Parathyroid adenoma (tissue), 2 donors: ENCODE data around the gene CXCL12.

Source experiments
- H2AFZ ChIP-seq: fragments of 300-600 bp; sonication (generic); one replicate; pipeline ENCODE4 v1.7.0; 2017; ENCODE audit warnings: antibody characterized with exemption, mild to moderate bottlenecking
- H3K27ac ChIP-seq: fragments of 300-600 bp; sonication (generic); one replicate; pipeline ENCODE4 v1.7.0; 2017
- H3K27me3 ChIP-seq: fragments of 300-600 bp; sonication (generic); one replicate; pipeline ENCODE4 v1.7.0; 2017; ENCODE audit warnings: low read length; ENCODE audit not compliant: control insufficient read depth, insufficient read depth
- H3K36me3 ChIP-seq: fragments of 300-600 bp; sonication (generic); one replicate; pipeline ENCODE4 v1.7.0; 2017; ENCODE audit warnings: low read length; ENCODE audit not compliant: control insufficient read depth, insufficient read depth
- H3K4me1 ChIP-seq: fragments of 300-600 bp; sonication (generic); one replicate; pipeline ENCODE4 v1.7.0; 2017; ENCODE audit warnings: control low read depth
- H3K4me2 ChIP-seq: fragments of 300-600 bp; sonication (generic); one replicate; pipeline ENCODE4 v1.7.0; 2017; ENCODE audit warnings: low read length
- H3K4me3 ChIP-seq: fragments of 300-600 bp; sonication (generic); one replicate; pipeline ENCODE4 v1.7.0; 2017; ENCODE audit warnings: low read depth, low read length
- H3K79me2 ChIP-seq: fragments of 300-600 bp; sonication (generic); one replicate; pipeline ENCODE4 v1.7.0; 2017; ENCODE audit warnings: control low read depth
- H3K9ac ChIP-seq: fragments of 300-600 bp; sonication (generic); one replicate; pipeline ENCODE4 v1.7.0; 2017; ENCODE audit warnings: mild to moderate bottlenecking
- H3K9me3 ChIP-seq: fragments of 300-600 bp; sonication (generic); one replicate; pipeline ENCODE4 v1.7.0; 2017; ENCODE audit warnings: low read length; ENCODE audit not compliant: control insufficient read depth
- TF ChIP-seq, protein P1 (sequence below): fragments of 300-600 bp; sonication (generic); IDR thresholded peaks from one replicate; pipeline ENCODE4 v1.7.0; 2017; ENCODE audit warnings: antibody characterized with exemption, mild to moderate bottlenecking
- donor health status: primary hyperparathyroidism.

CXCL12 gene

DNA sequence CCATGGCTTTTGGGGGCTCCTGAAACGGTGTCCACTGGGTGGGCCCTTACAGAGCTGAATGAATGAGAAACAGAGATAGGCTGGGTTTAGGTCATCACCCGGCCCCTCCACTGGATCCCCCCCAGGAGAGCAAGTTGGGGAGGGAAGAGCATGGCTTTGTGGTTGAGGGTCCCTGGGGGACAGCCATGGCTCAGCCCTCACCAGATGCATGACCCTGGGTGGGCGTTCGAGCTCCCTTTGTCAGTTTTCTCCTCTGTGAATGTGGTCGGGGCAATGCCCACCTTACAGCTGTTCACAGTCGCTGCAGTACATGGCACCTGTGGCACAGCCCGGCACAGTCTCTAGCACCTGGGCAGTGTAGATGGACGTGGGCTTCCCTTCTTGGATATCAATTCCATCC is 40.6 kb upstream of the CXCL12 start:
- Histone ChIP-seq H3K36me3 (no peaks in the 10 kb centered on the region), H3K4me2 (no peak overlapping the region), H3K9me3 (no peaks in the 10 kb centered on the region), H3K4me3 (no peak overlapping the region), H2AFZ (no peak overlapping the region), H3K9ac (no peak overlapping the region), H3K27ac (no peak overlapping the region), H3K79me2 (no peaks in the 10 kb centered on the region), H3K27me3 (no peaks in the 10 kb centered on the region), H3K4me1 (no peaks in the 10 kb centered on the region)
- TF ChIP-seq, protein P1, sequence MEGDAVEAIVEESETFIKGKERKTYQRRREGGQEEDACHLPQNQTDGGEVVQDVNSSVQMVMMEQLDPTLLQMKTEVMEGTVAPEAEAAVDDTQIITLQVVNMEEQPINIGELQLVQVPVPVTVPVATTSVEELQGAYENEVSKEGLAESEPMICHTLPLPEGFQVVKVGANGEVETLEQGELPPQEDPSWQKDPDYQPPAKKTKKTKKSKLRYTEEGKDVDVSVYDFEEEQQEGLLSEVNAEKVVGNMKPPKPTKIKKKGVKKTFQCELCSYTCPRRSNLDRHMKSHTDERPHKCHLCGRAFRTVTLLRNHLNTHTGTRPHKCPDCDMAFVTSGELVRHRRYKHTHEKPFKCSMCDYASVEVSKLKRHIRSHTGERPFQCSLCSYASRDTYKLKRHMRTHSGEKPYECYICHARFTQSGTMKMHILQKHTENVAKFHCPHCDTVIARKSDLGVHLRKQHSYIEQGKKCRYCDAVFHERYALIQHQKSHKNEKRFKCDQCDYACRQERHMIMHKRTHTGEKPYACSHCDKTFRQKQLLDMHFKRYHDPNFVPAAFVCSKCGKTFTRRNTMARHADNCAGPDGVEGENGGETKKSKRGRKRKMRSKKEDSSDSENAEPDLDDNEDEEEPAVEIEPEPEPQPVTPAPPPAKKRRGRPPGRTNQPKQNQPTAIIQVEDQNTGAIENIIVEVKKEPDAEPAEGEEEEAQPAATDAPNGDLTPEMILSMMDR = no peak

DNA sequence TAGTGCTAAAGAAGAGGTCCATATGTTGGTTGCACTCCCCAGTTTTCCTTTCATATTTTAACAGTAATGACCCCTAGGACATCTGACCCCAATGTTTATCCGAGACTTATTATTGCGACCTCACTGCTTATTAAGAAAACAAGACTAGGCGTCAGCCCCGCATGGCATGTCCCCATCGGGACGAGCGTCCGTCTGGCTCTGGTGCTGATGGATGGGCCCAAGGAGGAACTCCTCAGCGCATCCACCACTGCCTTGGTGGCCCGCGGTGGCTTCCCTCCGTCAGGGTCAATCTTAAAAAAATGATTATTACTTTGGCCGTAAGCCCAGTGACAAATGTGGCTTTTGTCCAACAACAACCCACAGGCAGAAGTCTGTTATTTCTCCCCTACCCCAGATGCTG is 40.1 kb upstream of the CXCL12 start:
- Histone ChIP-seq H2AFZ (no peak overlapping the region), H3K79me2 (no peaks in the 10 kb centered on the region), H3K4me2 (no peak overlapping the region), H3K9ac (no peak overlapping the region), H3K9me3 (no peaks in the 10 kb centered on the region), H3K27me3 (no peaks in the 10 kb centered on the region), H3K4me1 (no peaks in the 10 kb centered on the region), H3K27ac (no peak overlapping the region), H3K4me3 (no peak overlapping the region), H3K36me3 (no peaks in the 10 kb centered on the region)
- TF ChIP-seq, protein P1 = no peak

DNA sequence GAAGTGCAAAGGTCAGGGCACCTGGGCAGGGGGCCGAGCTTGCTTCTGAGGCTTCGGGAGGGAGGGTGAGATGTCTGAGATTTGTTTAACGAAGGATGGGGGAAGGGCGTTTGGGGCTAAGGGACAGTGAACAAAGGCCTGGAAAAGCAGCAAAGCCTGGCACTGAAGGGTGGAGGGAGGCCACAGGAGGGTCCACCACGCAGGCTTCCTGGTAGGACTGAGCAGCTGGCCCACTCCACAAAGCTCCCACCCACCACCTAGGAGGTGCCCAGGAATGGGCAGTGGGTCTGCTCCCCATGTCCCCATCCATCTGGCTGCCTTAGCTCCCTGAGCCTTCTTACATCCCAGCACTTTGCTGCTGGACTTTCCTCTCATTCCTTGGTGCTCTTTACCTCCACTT is 39.4 kb upstream of the CXCL12 start:
- Histone ChIP-seq H3K36me3 (no peaks in the 10 kb centered on the region), H3K79me2 (no peaks in the 10 kb centered on the region), H3K4me1 (no peaks in the 10 kb centered on the region), H3K4me3 (no peak overlapping the region), H3K27me3 (no peaks in the 10 kb centered on the region), H3K9me3 (no peaks in the 10 kb centered on the region), H3K9ac (no peak overlapping the region), H2AFZ (no peak overlapping the region), H3K4me2 (no peak overlapping the region), H3K27ac (no peak overlapping the region)
- TF ChIP-seq, protein P1 = no peak

DNA sequence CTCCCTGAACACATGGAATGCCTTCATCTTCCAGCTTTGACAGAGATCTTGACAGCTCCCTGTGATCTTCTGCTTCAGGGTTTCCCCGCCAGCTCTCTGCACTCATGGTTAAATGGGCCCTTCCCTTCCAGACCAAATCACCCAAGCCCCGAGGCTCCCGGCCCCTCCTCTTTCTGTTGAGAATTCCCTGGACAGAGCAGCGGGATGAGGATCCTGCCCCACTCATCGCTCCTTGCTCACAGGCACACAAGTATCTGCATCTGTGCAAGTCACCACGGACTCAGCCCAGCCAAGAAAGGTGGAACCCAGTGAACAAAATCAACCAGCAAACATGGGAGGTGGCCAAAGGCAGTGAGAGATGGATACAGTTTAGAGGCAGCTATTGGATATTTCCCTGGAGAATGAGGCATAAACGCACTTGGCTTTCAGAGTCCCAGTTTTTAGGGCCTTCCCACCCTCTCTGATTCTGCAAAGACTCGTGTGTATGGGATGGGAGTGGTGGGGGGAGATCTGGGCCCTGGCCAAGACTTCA is 37.7 kb upstream of the CXCL12 start:
- Histone ChIP-seq H3K4me1 (no peaks in the 10 kb centered on the region), H3K36me3 (no peaks in the 10 kb centered on the region), H3K4me3 (no peak overlapping the region), H3K27me3 (no peaks in the 10 kb centered on the region), H3K9ac (no peak overlapping the region), H3K27ac (no peak overlapping the region), H3K4me2 (no peak overlapping the region), H3K79me2 (no peaks in the 10 kb centered on the region), H3K9me3 (no peaks in the 10 kb centered on the region), H2AFZ (no peak overlapping the region)
- TF ChIP-seq, protein P1 = no peak

DNA sequence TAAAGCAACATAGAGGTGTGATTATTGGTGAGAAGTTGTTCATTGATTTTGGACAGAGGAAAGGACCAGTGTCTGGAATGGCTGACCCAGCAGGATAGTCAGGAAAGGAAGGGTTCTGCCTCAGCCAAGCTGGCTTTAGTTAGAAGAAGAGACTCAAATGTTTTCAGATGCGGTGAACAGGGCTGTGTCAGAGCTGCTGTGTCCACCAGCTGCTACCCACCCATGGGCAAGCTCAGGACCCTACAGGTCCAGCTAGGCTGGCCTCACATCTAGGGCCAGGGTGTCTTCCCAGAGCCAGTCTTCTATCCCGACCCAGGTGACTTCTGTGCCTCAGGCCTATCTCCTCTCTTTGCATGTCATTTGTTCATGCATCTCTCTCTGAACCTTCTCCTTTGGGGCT is 37.3 kb upstream of the CXCL12 start:
- H3K9ac ChIP-seq = no peak overlapping the region
- no peaks in the 10 kb centered on the region for H3K9me3 ChIP-seq
- no peaks in the 10 kb centered on the region for H3K36me3 ChIP-seq
- H3K4me1 ChIP-seq = no peaks in the 10 kb centered on the region
- H3K4me3 ChIP-seq = no peak overlapping the region
- H3K27me3 ChIP-seq = no peaks in the 10 kb centered on the region
- H3K4me2 ChIP-seq = no peak overlapping the region
- TF ChIP-seq, protein P1 = no peak
- no peak overlapping the region for H2AFZ ChIP-seq
- H3K79me2 ChIP-seq = no peaks in the 10 kb centered on the region
- no peak overlapping the region for H3K27ac ChIP-seq
